Smooth muscle cell of the brain vasculature (primary cell): ENCODE data around the gene PPP1R14C.
"Not testable (repeated sequence)": the region's sequence is repeated elsewhere in the genome, so short reads cannot be mapped to it uniquely, and the experiment has no call there.

Source experiments
- DNase-seq: peaks from one replicate; pipeline ENCODE4 v3.0.0-alpha.2; 2012; ENCODE audit warnings: low read depth, low spot score

PPP1R14C gene, protein sequence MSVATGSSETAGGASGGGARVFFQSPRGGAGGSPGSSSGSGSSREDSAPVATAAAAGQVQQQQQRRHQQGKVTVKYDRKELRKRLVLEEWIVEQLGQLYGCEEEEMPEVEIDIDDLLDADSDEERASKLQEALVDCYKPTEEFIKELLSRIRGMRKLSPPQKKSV

GRCh38 chr6:150142670-150143515, at the start of gene PPP1R14C:
Gene PPP1R14C, plus strand, starts transcription at chr6:150143044. Its CDS starts 149 bp downstream, at chr6:150143193.
- no peak for DNase-seq

GRCh38 chr6:150093397-150093796, 49.4 kb upstream of the PPP1R14C start:
- DNase-seq: no peak

GRCh38 chr6:150098155-150098554, 44.7 kb upstream of the PPP1R14C start:
- DNase-seq: no peak

GRCh38 chr6:150099546-150099945, 43.3 kb upstream of the PPP1R14C start:
- no peak for DNase-seq

- no peak for DNase-seq
These were observed 42.9 kb upstream of the PPP1R14C start for GRCh38 chr6:150099953-150100352.

DNA sequence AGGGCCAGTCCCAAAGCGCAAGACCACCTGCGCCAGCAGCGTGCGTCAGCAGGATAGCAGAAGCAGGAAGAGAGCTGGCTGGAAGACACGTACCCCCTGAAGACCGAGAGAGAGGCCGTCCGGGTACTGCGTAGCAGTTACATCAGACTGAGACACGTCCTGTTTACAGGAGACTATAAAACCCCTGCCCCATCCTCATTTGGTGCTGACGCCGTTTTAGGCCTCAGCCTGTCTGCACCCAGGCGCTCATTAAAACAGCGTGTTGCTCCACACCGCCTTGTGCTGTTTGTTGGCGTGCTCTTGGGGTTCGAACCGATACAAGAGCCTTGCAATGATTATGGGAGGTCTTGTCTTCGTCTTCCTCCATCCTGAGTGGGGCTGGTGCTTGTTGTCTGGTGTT, 42.1 kb upstream of the PPP1R14C start:
- no peak for DNase-seq

DNA sequence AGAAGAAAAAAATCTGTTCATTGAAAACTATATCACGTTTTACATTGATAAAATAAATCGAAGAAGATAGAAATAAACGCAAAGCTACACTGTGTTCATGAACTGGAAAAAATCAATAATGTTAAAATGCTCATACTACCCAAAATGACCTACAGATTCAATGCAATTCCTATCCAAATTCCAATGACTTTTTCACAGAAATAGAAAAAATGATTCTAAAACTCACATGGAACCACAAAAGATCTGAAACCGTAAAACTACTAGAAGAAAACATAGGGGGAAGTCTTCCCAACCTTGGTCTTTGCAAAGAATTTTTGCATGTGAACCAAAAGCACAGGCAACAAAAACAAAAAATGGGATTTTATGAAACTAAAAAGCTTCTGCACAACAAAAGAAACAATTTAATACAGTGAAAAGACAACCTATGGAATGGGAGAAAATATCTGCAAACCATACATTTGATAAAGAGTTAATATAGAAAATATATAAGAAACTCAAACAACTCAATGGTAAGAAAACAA, 40.0 kb upstream of the PPP1R14C start:
- no peak for DNase-seq

DNA sequence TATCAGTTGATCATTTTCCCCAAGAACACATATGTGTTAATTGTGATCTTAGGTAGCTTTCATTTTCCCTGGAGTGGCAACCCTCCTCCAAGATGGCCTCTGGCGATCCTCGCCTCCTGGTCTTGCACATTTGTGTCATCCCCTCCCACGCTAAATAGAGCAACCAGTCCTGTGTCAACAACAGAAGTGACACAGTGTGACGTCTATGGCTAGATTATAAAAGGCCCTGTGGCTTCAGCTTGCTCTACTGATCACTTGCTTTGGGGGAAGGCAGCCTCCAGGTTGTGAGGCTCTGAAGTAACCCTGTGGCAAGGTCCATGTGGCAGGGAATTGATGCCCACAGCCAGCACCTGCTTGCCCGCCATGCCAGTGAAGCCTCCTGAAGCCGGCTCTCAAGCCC, 30.6 kb upstream of the PPP1R14C start:
- no peak for DNase-seq

DNA sequence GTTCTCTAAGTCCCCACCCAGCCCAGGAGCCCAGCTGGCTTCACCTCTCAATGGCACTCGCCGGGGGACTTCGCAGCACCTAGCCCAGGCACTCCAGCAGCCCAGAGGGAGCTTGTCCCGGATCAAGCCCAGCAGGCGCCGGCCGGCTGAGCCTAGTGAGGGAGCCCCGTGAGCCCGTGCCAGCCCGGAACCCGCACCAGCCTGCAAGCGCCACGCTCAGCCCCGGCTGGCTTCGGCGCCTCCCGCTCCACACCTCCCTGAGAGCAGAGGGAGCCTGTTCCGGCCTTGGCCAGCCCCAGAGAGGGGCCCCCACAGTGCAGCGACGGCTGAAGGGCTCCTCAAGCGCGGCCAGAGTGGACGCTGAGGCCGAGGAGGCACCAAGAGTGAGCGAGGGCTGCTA, 27.1 kb upstream of the PPP1R14C start:
- no peak for DNase-seq

- no peak for DNase-seq
These were observed 26.5 kb upstream of the PPP1R14C start for GRCh38 chr6:150116200-150116800.

GRCh38 chr6:150118203-150118602, 24.6 kb upstream of the PPP1R14C start:
- DNase-seq: no peak

GRCh38 chr6:150118627-150119026, 24.2 kb upstream of the PPP1R14C start:
- no peak for DNase-seq

- no peak for DNase-seq
These were observed 23.7 kb upstream of the PPP1R14C start for GRCh38 chr6:150119173-150119572.

DNA sequence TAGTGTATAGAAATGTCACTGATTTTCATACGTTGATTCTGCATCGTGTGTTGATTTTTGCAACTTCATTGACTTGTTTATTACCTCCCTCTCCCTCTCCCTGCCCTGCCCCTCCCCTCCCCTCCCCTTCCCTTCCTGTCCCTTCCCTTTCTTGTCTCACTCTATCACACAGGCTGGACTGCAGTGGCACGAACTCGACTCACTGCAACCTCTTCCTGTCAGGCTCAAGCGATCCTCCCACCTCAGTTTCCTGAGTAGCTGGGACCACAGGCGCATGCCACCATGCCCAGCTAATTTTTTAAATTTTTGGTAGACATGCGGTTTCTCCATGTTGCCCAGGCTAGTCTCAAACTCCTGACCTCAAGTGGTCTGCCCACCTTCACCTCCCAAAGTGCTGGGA, 19.2 kb upstream of the PPP1R14C start:
- no peak for DNase-seq

DNA sequence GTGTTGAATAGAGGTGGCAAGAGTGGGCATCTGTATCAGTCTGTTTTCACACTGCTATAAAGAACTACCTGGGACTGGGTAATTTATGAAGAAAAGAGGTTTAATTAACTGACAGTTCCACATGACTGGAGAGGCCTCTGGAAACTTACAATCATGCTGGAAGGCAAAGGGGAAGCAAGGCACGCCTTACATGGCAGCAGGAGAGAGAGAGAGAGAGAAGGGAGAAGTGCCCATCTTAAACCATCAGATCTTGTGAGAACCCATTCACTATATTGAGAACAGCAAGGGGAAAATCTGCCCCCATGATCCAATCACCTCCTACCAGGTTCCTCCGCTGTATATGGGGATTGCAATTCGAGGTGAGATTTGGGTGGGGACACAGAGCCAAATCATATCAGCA, 18.6 kb upstream of the PPP1R14C start:
- DNase-seq: no peak

DNA sequence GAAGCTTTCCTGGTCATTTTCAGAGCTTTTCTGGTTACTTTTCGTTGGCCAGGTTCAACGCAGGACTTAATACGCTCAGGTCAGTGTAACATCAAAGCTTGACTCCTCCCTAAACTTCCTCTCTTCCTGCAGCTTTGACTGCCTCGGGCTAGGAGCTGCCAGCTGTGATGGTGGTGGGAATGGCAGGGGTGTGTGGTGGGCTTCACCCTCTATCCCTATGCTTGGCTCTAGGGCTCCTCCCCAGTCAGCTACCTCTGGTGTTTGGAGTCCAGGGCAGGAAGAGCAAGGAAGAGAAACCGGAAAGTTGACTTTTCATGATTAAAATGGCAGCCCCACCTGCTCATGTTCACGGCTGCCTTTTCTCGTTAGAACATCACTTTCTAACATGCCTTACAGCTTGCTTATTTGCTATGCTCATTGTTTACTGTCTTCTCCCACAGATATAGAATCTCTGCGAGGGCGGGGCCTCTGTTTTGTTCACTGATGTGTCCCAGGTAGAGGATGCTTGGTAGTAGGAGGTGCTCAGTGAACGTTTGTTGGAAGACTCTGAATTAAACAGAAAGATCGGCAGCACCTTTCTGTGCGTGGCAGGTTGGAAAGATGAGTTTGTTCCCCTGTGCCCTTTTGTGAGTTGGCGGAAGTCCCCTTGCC, 16.1 kb upstream of the PPP1R14C start:
- no peak for DNase-seq

- DNase-seq: no peak
These were observed 14.4 kb upstream of the PPP1R14C start for GRCh38 chr6:150128425-150128824.

GRCh38 chr6:150129616-150130505, 13.0 kb upstream of the PPP1R14C start:
- no peak for DNase-seq

GRCh38 chr6:150133686-150134085, 9.2 kb upstream of the PPP1R14C start:
- no peak for DNase-seq

GRCh38 chr6:150134280-150134920, 8.4 kb upstream of the PPP1R14C start:
- no peak for DNase-seq

- DNase-seq: not testable (repeated sequence)
These were observed 5.1 kb upstream of the PPP1R14C start for GRCh38 chr6:150137711-150138110.
